SK-N-SH (cell line): ENCODE measurements around the gene WDR82.

ENCODE experiments used
- CHD2 ChIP-seq: fragments of 150-350 bp; IDR thresholded peaks from 2 replicates; pipeline ENCODE4 v1.6.1; 2018; ENCODE audit warnings: low read length; ENCODE audit not compliant: partially characterized antibody
- EZH2phosphoT487 ChIP-seq: fragments of 200-600 bp; sonication (generic); IDR thresholded peaks from 2 replicates; pipeline ENCODE4 v1.6.1; 2017; ENCODE audit warnings: low read depth, mixed run types, mild to moderate bottlenecking, antibody characterized with exemption, moderate library complexity, borderline replicate concordance
- FOXM1 ChIP-seq: IDR thresholded peaks from 2 replicates; pipeline ENCODE4 v1.4.0; 2012; ENCODE audit warnings: low read depth, mild to moderate bottlenecking
- NRF1 ChIP-seq: IDR thresholded peaks from 2 replicates; pipeline ENCODE4 v1.6.1; 2012; ENCODE audit warnings: low read depth, mild to moderate bottlenecking, low read length
- POLR2AphosphoS5 ChIP-seq: IDR thresholded peaks from 2 replicates; pipeline ENCODE4 v1.6.1; 2012; ENCODE audit warnings: low read depth, low read length
- SMC3 ChIP-seq: IDR thresholded peaks from 2 replicates; pipeline ENCODE4 v1.6.1; 2012; ENCODE audit warnings: low read depth, low read length, improper control_type of control experiment
- TF ChIP-seq, protein P1 (sequence below): fragments of 200-600 bp; sonication (generic); IDR thresholded peaks from 2 replicates; pipeline ENCODE4 v1.6.1; 2017; ENCODE audit warnings: antibody characterized with exemption, mild to moderate bottlenecking, moderate library complexity
- TF ChIP-seq, protein P2 (sequence below): IDR thresholded peaks from 2 replicates; pipeline ENCODE4 v1.6.1; 2012; ENCODE audit warnings: mild to moderate bottlenecking, low read depth, low read length, moderate library complexity
- TF ChIP-seq, protein P3 (sequence below): IDR thresholded peaks from 2 replicates; pipeline ENCODE4 v1.4.0; 2012; ENCODE audit warnings: low read depth, borderline replicate concordance

DNA sequence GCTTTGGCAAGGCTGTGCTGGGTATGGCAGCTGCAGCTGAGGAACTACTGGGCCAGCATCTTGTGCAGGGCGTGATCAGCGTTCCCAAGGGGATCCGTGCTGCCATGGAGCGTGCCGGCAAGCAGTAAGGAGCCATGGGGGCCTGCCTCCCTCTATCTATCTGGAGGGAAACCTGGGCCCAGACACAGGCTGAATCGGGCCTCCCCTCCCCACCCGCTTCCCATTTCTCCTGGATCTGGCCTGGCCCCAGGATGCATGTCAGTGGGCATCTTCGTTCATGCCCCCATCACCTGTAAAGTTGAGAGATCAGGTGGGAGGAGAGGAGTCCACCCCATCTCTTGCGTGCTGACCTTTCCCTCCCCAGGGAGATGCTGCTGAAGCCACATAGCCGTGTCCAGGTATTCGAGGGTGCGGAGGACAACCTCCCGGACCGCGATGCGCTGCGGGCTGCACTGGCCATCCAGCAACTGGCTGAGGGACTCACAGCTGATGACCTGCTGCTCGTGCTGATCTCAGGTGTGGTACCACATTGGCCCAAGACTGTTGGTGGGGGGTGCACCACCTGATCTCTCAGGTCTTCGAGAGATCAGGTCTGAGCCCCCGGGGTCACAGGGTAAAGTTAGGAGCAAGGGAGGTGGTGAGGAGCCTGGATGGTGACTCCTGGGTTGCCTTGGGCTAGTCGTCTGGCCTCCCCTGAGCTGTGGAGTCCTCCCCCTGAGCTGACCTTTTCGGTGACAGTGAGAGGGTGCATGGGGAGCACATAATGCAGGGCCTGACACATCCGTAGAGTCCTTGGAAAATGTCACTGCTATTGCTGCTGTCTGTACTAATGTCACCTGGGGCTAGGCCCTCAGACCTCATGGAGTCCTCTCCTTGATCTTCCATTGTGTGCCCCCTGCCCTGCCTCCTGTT, 12.4 kb upstream of the WDR82 start:
- TF ChIP-seq, protein P1, sequence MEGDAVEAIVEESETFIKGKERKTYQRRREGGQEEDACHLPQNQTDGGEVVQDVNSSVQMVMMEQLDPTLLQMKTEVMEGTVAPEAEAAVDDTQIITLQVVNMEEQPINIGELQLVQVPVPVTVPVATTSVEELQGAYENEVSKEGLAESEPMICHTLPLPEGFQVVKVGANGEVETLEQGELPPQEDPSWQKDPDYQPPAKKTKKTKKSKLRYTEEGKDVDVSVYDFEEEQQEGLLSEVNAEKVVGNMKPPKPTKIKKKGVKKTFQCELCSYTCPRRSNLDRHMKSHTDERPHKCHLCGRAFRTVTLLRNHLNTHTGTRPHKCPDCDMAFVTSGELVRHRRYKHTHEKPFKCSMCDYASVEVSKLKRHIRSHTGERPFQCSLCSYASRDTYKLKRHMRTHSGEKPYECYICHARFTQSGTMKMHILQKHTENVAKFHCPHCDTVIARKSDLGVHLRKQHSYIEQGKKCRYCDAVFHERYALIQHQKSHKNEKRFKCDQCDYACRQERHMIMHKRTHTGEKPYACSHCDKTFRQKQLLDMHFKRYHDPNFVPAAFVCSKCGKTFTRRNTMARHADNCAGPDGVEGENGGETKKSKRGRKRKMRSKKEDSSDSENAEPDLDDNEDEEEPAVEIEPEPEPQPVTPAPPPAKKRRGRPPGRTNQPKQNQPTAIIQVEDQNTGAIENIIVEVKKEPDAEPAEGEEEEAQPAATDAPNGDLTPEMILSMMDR = no peak
- TF ChIP-seq POLR2AphosphoS5 (no peak), FOXM1 (no peak), NRF1 (no peak), EZH2phosphoT487 (no peak), SMC3 (no peak), CHD2 (no peak)
- TF ChIP-seq, protein P2, sequence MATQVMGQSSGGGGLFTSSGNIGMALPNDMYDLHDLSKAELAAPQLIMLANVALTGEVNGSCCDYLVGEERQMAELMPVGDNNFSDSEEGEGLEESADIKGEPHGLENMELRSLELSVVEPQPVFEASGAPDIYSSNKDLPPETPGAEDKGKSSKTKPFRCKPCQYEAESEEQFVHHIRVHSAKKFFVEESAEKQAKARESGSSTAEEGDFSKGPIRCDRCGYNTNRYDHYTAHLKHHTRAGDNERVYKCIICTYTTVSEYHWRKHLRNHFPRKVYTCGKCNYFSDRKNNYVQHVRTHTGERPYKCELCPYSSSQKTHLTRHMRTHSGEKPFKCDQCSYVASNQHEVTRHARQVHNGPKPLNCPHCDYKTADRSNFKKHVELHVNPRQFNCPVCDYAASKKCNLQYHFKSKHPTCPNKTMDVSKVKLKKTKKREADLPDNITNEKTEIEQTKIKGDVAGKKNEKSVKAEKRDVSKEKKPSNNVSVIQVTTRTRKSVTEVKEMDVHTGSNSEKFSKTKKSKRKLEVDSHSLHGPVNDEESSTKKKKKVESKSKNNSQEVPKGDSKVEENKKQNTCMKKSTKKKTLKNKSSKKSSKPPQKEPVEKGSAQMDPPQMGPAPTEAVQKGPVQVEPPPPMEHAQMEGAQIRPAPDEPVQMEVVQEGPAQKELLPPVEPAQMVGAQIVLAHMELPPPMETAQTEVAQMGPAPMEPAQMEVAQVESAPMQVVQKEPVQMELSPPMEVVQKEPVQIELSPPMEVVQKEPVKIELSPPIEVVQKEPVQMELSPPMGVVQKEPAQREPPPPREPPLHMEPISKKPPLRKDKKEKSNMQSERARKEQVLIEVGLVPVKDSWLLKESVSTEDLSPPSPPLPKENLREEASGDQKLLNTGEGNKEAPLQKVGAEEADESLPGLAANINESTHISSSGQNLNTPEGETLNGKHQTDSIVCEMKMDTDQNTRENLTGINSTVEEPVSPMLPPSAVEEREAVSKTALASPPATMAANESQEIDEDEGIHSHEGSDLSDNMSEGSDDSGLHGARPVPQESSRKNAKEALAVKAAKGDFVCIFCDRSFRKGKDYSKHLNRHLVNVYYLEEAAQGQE = no peak
- TF ChIP-seq, protein P3, sequence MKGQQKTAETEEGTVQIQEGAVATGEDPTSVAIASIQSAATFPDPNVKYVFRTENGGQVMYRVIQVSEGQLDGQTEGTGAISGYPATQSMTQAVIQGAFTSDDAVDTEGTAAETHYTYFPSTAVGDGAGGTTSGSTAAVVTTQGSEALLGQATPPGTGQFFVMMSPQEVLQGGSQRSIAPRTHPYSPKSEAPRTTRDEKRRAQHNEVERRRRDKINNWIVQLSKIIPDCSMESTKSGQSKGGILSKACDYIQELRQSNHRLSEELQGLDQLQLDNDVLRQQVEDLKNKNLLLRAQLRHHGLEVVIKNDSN = no peak
